Activated CD4-positive, alpha-beta T cell treated with anti-CD3 and anti-CD28 coated beads, Interleukin-2, amount 50 U/mL, for 1 hour (primary cell): ENCODE measurements around the gene KIF1C.
"Not testable (repeated sequence)": the region's sequence is repeated elsewhere in the genome, so short reads cannot be mapped to it uniquely, and the experiment has no call there.

ENCODE experiments used
- DNase-seq: peaks from one replicate; pipeline ENCODE4 v3.0.0-alpha.2; 2020

Gene KIF1C

DNA sequence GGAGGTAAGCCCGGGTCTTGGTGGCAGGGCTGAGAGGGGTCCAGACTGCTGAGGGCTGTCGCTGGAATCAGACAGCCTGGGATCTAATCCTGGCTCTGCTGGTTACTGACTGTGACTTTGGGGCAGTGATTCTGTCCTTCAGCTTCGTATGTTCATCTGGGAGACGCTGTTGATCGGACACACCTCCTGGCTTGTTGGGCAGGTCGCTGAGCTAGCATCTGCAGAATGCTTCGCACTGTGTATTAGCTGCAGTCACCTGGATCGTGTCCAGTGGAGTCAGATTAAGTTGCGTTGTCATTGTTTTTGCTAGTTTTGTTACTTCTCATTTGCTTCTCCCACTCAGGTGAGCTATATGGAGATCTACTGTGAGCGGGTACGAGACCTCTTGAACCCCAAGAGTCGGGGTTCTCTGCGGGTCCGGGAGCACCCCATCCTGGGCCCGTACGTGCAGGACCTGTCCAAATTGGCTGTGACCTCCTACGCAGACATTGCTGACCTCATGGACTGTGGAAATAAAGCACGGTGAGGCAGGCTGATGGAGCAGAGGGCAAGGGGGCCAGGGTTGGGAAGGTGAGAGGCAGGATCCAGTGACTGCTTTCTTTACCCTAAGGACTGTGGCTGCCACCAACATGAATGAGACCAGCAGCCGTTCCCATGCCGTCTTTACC, 4.5 kb downstream of the KIF1C start:
- DNase-seq: no peak

DNA sequence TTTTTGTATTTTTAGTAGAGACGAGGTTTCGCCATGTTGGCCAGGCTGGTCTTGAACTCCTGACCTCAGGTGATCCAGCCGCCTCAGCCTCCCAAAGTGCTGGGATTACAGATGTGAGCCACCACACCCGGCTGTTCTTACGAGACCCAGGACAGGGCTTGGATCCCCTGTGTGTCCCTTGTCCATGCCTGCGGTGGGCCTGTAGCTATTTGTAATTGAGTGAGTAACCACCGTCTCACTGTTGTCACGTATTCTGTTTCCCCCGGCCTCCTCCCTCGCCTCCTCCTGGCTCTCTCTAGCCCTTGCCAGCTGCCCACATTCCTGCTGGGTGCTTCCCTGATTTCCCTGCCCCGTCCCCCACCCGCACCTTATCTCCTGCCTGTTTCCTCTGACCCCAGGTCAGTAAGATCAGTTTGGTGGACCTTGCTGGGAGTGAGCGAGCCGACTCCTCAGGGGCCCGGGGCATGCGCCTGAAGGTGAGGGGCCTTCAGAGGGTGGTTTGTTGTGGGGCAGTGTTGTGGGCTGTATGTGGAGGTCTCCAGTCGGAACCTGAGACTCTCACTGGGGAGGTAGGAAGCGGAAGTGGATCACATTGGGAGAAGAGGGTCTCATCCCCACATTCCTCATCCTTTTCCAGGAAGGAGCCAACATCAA, 5.6 kb downstream of the KIF1C start:
- no peak for DNase-seq

DNA sequence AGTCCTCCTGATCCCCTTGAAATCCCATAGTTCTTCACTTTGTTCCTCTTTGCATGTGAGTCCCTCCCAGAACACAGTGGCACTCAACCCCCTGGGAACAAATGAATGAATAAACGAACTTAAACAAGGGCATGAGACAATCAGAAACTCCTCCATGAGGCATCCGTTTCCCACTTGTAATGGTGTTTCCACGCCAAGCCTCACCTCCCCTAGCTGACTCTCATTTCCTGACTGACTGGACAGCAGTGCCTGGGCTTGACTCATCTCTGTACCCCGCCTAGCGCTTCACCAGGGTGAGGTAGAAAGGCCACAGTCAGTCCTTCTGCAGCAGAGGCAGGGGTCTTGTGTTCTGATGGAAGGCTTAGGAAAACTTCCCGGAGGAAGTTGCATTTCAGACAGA, 14.2 kb downstream of the KIF1C start:
- DNase-seq: no peak

DNA sequence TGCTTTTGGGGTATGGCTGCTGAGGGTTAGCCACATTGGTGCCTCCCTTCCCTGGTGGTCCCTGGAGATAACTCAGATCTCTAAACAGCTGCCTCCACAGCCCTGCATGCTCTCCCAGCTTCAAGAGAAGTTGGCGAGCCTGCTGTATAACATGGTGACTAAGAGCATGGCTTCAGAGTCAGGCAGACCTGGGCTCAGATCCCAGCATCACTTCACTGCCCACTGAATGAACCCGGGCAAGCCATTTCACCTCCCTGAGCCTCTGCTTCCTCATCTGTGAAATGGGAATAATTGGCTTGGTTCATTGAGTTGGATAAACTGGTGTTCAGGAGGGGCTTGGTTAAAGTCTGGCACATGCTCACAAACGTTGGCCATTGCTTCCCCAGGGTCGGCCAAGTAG, 16.6 kb downstream of the KIF1C start:
- DNase-seq: no peak

DNA sequence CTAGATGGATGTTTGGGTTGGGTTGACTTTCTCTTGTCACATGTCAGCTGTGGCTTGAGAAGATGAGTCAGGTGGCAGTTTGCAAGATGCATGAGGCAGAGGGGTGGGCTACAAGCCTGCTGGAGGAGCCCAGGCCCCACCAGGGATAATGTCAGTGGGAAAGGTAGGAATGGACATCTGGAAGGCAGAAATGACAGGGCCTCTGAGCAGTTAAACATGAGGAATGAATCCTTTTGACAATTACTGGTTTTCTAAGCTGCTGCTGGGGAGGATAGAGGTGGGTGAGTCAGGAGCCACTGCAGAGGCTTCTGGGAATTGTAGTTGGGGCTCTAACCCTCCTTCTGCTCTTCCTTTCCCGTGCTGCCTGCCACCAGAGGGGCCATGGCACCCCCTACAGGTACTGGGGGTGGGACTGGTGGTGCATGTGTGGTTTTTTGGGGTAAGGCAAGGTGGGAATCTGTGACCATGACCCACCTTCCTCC, 21.8 kb downstream of the KIF1C start:
- no peak for DNase-seq

DNA sequence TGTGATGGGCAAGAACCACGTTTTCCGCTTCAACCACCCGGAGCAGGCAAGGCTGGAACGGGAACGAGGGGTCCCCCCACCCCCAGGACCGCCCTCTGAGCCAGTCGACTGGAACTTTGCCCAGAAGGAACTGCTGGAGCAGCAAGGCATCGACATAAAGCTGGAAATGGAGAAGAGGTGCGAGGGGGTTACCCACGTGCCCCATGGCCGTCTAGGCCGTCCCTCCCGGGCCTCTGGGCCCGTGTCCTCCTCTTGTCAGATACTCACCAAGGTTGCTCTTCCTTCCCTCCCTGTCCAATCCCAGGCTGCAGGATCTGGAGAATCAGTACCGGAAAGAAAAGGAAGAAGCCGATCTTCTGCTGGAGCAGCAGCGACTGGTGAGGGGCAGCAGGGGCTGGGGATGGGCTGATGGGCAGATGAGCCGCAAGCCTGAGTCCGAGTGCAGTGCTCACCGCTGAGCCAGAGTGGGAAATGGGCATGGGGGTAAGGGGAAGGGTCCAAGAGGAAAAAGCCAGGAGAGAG, 22.8 kb downstream of the KIF1C start:
- no peak for DNase-seq

DNA sequence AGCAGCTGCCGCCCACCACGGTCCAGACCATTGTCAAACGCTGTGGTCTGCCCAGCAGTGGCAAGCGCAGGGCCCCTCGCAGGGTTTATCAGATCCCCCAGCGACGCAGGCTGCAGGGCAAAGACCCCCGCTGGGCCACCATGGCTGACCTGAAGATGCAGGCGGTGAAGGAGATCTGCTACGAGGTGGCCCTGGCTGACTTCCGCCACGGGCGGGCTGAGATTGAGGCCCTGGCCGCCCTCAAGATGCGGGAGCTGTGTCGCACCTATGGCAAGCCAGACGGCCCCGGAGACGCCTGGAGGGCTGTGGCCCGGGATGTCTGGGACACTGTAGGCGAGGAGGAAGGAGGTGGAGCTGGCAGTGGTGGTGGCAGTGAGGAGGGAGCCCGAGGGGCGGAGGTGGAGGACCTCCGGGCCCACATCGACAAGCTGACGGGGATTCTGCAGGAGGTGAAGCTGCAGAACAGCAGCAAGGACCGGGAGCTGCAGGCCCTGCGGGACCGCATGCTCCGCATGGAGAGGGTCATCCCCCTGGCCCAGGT, 24.5 kb downstream of the KIF1C start:
- no peak for DNase-seq

DNA sequence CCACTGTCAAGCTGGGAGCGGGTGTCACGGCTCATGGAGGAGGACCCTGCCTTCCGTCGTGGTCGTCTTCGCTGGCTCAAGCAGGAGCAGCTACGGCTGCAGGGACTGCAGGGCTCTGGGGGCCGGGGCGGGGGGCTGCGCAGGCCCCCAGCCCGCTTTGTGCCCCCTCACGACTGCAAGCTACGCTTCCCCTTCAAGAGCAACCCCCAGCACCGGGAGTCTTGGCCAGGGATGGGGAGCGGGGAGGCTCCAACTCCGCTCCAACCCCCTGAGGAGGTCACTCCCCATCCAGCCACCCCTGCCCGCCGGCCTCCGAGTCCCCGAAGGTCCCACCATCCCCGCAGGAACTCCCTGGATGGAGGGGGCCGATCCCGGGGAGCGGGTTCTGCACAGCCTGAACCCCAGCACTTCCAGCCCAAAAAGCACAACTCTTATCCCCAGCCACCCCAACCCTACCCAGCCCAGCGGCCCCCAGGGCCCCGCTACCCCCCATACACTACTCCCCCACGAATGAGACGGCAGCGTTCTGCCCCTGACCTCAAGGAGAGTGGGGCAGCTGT, 25.9 kb downstream of the KIF1C start:
- no peak for DNase-seq

DNA sequence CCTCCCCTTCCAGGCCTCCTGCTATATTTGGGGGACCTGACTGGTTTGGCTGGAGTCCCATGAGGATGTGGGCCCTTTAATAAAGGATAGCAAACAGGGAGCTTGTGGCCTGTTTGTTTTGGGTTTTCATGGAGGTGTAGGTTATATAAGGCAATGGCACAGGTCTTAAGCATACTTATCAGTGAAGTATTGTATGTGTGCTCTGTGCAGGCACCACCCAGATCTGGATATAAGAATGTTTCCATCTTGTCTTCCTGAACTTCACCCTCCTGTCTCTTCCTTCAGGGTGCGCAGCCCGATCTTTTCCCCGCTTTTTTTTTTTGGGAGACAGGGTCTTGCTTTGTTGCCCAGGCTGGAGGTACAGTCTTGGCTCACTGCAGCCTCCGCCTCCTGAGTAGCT, 26.9 kb downstream of the KIF1C start:
- no peak for DNase-seq

DNA sequence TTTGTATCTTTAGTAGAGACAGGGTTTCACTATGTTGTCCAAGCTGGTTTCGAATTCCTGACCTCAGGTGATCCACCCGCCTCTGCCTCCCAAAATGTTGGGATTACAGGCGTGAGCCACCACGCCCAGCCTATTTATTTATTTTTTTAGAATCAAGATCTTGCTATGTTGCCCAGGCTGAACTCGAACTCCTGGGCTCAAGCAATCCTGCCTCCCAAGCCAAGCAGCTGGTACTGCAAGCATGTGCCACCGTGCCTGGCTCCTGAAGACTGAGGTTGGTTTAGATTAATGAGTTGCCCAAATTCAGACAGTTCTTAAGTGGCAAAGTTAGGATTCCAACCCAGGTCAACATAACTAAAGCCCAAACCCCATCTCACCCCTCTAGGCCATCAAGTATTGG, 29.5 kb downstream of the KIF1C start:
- DNase-seq: no peak

DNA sequence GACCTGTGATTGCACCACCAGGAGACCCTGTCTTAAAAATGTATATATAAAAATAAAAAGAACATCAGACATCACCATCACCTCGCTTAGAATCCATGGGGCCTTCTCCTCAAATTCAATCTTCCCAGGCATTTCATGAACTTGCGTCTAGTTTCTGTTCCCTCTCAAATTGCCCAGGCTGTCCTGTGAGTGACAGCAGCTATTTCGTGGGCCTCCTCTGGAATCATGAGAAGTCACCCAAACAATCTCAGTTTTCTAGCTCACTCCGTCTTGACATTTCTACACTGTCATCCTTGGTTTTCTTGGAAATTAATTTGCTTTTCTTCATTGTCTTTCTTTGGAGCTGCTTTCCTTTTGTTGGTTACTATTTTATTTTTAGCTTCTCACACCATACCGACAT, 30.2 kb downstream of the KIF1C start:
- DNase-seq: no peak

DNA sequence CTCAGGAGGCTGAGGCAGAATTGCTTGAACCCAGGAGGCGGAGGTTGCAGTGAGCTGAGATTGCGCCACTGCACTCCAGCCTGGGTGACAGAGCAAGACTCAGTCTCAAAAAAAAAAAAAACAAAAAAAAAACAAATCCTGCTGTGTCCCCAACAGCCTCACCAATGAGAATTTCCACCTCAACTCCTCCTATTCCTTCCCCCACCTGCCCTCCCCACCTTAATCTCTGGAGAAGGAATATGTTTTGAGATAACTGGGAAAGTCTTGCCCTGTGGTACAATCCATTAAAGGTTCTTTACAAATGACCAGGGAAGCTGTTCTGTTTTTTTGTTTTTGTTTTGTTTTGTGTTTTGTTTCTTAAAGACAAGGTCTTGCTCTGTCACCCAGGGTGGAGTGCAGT, 32.4 kb downstream of the KIF1C start:
- DNase-seq: not testable (repeated sequence)

DNA sequence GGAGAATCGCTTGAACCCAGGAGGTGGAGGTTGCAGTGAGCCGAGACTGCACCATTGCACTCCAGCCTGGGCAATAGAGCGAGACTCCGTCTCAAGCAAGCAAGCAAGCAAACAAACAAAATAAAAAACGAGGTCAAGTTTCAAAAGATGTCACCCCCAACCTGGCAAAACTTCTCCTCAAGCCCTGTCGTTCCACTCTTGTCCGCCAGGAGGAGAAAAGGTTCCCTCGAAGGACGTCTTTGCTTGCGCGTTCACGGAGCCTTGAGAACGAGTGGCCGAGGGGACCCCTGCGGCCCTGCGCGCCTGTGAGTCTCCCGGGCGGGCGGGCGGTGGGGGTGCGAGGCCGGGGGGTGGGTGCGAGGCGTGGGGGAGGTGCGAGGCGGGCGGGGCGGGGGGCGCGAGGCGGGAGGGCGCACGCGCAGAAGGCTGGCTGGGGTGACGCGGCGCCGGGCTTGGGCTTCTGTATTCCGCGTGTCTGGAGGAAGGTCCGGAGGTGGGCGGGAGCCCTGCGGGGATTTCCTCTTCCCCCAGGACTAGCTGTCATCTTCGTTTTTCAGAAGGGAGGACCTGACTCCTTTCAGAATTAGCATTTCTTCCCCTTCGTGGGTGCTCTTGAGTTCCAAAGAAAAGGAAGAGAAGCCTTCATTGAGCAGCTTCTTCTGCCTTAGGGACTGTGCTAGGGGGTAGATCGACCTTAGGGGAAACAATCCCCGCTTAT, 33.8 kb downstream of the KIF1C start:
- peak; percentile 84 for DNase-seq

DNA sequence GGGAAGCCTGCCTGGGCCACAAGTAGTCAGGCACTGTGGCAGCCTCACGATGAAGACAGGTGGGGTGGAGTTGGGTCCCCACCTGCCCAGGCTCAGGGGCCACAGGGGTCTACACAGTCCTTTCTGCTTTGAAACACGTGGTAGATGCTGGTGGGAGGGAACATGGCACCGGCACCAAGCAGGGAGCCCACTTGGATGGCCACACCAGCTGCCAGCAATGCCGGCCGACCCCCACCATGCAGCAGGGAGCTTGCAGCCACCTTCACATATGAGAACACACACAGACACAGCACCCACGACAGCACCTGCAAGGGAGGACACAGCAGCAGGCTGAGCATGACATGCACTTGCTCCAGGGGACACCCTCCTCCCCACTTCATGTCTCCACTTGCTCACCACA, 35.1 kb downstream of the KIF1C start:
- DNase-seq: no peak

DNA sequence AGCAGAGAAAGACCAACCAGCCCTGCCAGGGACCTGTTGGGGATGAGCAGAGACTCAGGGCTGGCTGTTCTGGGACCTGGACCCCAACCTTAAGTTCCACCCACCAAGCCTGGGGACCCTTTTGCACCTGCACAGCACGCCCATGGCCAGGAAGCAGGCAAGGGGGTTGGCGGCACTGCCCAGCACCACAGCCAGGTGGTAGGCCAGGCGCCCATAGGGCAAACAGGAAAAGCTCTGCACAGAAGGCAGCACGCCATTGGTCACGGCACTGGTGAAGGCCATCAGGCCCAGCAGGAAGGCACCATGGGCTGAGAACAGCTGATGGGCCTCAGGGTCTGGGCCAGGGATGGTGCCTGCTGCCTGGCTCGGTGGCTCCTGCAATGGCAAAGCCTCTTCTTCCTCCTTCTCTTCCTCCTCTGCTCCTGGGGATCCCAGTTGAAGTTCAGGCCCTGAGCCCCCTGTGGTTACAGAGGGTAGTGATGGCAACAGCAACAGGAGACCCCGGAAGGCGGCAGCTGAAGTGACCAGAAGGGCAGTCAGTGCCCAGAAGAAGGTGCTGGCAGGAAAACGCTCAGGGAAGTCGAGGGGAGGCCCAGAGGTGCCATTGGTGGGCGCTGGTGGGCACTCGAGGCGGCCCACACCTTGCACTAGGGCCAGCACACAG, 35.7 kb downstream of the KIF1C start:
- DNase-seq: no peak

DNA sequence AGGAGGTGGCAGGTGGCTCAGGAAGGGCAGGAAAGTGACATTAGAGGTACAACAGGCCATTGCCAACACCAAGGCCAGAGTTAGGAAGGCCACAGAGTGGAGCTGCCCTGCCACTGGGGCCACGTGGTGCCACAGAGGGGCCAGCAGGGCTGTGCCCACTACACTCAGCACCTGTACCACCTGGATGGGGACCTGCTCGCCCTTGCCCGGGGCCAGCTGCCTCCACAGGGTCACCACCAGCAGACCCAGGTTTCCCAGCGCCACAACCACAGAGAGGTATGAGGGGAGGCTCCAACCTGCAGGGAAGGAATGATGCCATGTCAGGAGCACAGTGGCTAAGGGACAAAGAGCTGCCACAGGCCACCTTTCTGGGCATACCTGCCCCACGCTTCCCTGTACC, 36.3 kb downstream of the KIF1C start:
- DNase-seq: no peak

DNA sequence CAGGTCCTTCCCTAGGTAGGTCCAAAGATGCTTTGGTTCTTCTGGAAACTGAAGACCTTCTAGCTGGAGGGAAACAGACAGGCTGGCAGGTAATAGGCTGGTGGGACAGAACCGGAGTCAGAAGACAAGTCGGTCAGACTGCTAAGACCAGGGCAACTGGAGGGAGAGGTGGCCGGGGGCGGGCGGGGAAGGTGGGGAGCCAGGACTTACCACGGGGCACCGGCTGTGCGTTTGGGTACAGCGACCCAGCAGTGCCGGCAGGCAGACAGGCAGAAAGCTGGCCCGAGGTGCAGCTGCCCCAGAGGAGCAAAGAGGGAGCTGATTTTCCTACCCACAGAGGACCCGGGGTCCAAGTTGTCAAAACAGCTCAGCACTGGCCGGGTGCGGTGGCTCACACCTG, 36.9 kb downstream of the KIF1C start:
- DNase-seq: no peak

DNA sequence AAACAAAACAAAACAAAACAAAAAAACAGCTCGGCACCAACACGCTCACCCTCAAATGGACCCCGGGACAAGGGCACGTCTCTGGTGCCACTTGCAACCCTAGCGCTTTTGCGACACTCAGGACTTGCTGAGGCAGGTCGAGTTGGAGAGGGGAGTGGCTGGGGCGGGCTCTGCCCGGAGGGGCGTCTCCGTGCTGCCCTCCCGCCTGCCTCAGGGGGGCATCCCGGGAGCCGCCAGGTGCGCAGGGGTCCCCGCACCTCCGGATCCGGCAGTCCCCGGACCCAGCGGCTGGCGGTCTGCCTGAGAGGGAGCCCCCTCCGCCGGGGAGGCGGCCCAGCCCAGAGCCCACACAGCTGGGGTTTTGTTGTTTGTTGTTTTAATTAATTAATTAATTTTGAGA, 37.6 kb downstream of the KIF1C start, which contains the start of gene SLC52A1:
TSS of gene SLC52A1 (minus strand) at position 112 of the 400 bp plus-strand sequence. CDS start 820 bp downstream, outside the sequence.
- no peak for DNase-seq

DNA sequence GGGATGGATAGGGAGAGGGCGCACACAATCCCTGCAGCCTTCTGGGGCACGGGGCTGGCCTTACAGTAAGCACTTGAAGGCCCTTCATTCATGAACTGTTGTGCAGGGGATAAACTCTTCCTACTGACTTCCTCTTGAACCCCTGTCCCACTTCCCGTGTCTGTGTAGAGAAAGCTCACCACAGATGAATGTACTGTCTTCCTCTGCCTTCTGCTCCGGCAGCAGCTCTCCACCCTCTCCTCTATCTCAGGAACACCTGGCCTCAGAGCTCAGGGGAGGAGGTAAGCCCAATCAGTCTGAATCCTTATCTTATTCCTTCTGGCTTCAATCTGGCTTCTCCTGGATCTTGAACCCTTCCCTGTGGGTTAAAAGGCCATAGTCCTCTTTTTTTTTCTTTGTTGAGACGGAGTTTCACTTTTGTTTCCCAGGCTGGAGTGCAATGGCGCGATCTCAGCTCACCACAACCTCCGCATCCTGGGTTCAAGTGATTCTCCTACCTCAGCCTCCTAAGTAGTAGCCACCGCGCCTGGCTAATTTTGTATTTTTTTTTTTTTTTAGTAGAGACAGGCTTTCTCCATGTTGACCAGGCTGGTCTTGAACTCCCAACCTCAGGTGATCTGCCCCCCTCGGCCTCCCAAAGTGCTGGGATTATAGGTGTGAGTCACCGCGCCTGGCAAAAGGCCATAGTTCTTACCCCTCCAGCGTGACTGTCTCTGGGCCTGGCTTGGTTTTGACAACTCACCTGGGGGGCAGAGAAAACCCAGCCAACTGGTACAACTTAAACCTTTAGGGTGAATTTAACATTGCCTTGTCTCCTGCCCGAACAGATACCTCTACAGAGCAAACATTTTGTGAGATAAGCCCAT, 44.6 kb downstream of the KIF1C start:
- DNase-seq: peak; percentile 30

DNA sequence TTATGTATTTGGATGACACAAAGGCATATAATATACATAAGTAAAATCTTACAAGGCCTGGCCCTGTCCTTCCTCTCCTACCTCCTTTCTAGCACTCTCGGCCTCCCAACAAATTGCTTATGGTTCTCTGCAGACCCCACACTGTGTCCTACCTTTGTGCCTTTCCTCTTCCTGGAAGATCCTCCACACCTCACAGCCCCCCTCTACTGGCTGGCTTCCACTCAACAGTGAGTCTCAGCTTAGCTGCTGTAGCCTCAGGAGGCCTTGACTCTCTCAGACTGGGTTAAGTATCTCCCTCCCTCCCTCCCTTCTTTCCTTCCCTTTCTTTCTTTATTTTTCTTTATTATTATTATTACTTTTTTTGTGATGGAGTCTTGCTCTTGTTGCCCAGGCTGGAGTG, 45.8 kb downstream of the KIF1C start:
- DNase-seq: no peak

DNA sequence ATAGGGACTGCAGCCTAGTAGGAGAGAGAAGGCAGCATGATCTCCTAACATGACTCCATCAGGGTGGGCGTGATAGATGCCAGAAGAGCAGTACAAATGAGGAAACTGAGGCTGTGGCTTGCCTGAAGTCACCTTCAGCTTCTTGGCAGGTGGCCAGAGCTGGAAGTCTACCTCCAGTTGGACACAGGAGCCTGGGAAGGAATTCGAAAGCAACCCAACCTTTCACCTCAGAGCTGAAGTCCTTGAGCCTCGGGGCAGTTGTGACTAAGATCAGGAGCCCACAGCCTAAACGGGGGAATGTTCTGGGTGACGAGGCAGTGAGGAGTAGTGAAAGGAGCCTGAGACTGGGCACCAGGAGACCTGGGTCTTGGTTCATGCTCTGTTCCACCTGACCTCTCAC, 46.9 kb downstream of the KIF1C start:
- no peak for DNase-seq

DNA sequence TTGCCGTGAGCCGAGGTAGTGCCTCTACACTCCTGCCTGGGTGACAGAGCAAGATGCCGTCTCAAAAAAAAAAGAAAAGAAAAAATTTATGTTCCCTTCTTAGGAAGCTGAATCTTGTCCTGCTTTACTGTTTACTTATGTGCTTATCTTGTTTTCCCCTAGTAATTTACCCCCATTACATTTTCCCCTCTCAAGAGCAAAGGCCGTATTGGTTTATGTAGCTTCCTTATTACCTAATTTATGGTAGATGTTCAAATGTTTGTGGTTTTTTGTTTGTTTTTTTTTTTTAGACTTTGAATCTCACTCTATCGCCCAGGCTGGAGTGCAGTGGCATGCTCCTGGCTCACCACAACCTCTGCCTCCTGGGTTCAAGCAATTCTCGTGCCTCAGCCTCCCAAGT, 47.7 kb downstream of the KIF1C start:
- DNase-seq: no peak
